Esophagus squamous epithelium (tissue), 4 donors: ENCODE data around the gene KRT80.

Experiments used
- CTCF ChIP-seq, 6 experiments: fragments of 450-650 bp in 4 of 6; fragments of 200-600 bp in 2 of 6; sonication (generic) in 2 of 6; IDR thresholded peaks; one replicate each; pipeline ENCODE4 v1.5.1; 2016 to 2019; ENCODE audit warnings: antibody characterized with exemption in 6 of 6, mild to moderate bottlenecking in 4 of 6, moderate library complexity in 4 of 6
- POLR2A ChIP-seq, 4 donors: fragments of 450-650 bp; IDR thresholded peaks; one replicate each; pipeline ENCODE4 v1.6.1; 2017; ENCODE audit warnings: antibody characterized with exemption in 4 of 4, mild to moderate bottlenecking in 4 of 4, moderate library complexity in 3 of 4

- TF ChIP-seq CTCF (IDR thresholded peaks at IDR 0.05) (no peak), POLR2A (IDR thresholded peaks at IDR 0.05) (no peak)
Measured at GRCh38 chr12:52202361-52203078, 10.7 kb upstream of the KRT80 start.
